Astrocyte (in vitro differentiated cells and primary cell): ENCODE results near the gene DIP2C. TPM values are rescaled to one million over a fixed set of nuclear protein-coding genes. Genes with fewer than 3 reads are reported as not detected.

Experiments
- DNase-seq: peaks from one replicate; pipeline ENCODE4 v3.0.0-alpha.2; 2010; ENCODE audit warnings: low read depth
- FAIRE-seq: peaks from 2 replicates; lab custom pipeline; 2011; peaks lifted over from hg19 to GRCh38; lab: Jason Lieb, UNC
- H2AFZ ChIP-seq: 2 replicates; pipeline ENCODE4 v1.6.0; 2012; ENCODE audit warnings: low read depth, low read length, inconsistent platforms
- H3K27ac ChIP-seq: 2 replicates; pipeline ENCODE4 v1.5.1; 2011; ENCODE audit warnings: low read depth, low read length, inconsistent platforms
- H3K27me3 ChIP-seq: 2 replicates; pipeline ENCODE4 v1.6.0; 2011; ENCODE audit warnings: low read length, inconsistent platforms; ENCODE audit not compliant: insufficient read depth
- H3K36me3 ChIP-seq: 2 replicates; pipeline ENCODE4 v1.5.1; 2011; ENCODE audit warnings: low read length, inconsistent platforms; ENCODE audit not compliant: insufficient read depth
- H3K4me1 ChIP-seq: 2 replicates; pipeline ENCODE4 v1.5.1; 2011; ENCODE audit warnings: low read length, inconsistent platforms; ENCODE audit not compliant: insufficient read depth
- H3K4me2 ChIP-seq: 2 replicates; pipeline ENCODE4 v1.6.0; 2012; ENCODE audit warnings: low read length, inconsistent platforms
- H3K4me3 ChIP-seq: 2 replicates; pipeline ENCODE4 v1.5.1; 2011; ENCODE audit warnings: low read depth, mild to moderate bottlenecking, low read length, inconsistent platforms; ENCODE audit not compliant: insufficient read depth
- H3K79me2 ChIP-seq: 2 replicates; pipeline ENCODE4 v1.6.0; 2012; ENCODE audit warnings: mild to moderate bottlenecking, low read length, inconsistent platforms; ENCODE audit not compliant: insufficient read depth
- H3K9ac ChIP-seq: 2 replicates; pipeline ENCODE4 v1.6.0; 2012; ENCODE audit warnings: mild to moderate bottlenecking, low read length, inconsistent platforms
- H3K9me3 ChIP-seq: 2 replicates; pipeline ENCODE4 v1.5.1; 2012; ENCODE audit warnings: low read depth, mild to moderate bottlenecking, low read length, inconsistent platforms; ENCODE audit not compliant: insufficient read depth
- H4K20me1 ChIP-seq: 2 replicates; pipeline ENCODE4 v1.6.0; 2012; ENCODE audit warnings: low read length, inconsistent platforms; ENCODE audit not compliant: insufficient read depth
- H3K27ac Mint-ChIP-seq: one replicate; pipeline ENCODE4 v1.8.0; 2021; ENCODE audit warnings: mild to moderate bottlenecking, mixed read lengths; ENCODE audit not compliant: unreplicated experiment
- H3K27me3 Mint-ChIP-seq: one replicate; pipeline ENCODE4 v1.8.0; 2021; ENCODE audit warnings: low read depth, mixed read lengths; ENCODE audit not compliant: unreplicated experiment
- H3K36me3 Mint-ChIP-seq: one replicate; pipeline ENCODE4 v1.8.0; 2021; ENCODE audit warnings: low read depth, mixed read lengths; ENCODE audit not compliant: unreplicated experiment
- H3K4me1 Mint-ChIP-seq: one replicate; pipeline ENCODE4 v1.8.0; 2021; ENCODE audit warnings: low read depth, mixed read lengths; ENCODE audit not compliant: unreplicated experiment
- H3K4me3 Mint-ChIP-seq: one replicate; pipeline ENCODE4 v1.8.0; 2021; ENCODE audit warnings: mild to moderate bottlenecking, moderate library complexity, mixed read lengths; ENCODE audit not compliant: unreplicated experiment
- H3K9me3 Mint-ChIP-seq: one replicate; pipeline ENCODE4 v1.8.0; 2021; ENCODE audit warnings: mild to moderate bottlenecking, mixed read lengths; ENCODE audit not compliant: unreplicated experiment
- EZH2 ChIP-seq: IDR thresholded peaks from 2 replicates; pipeline ENCODE4 v1.6.1; 2012; ENCODE audit warnings: mild to moderate bottlenecking, low read length, inconsistent platforms; ENCODE audit not compliant: insufficient read depth
- total RNA-seq: library from RNA; stranded (reverse); gene quantifications from 2 replicates; pipeline ENCODE4 v1.2.1, GENCODE V29; 2021
- TF ChIP-seq, protein P1 (sequence below): IDR thresholded peaks from 2 replicates; pipeline ENCODE4 v1.5.1; 2011; ENCODE audit warnings: low read depth, mild to moderate bottlenecking, inconsistent platforms, low read length, moderate library complexity; ENCODE audit not compliant: insufficient read depth

Gene DIP2C
- total RNA-seq, 1 donor from 2014 or later = 27.3 TPM

DNA sequence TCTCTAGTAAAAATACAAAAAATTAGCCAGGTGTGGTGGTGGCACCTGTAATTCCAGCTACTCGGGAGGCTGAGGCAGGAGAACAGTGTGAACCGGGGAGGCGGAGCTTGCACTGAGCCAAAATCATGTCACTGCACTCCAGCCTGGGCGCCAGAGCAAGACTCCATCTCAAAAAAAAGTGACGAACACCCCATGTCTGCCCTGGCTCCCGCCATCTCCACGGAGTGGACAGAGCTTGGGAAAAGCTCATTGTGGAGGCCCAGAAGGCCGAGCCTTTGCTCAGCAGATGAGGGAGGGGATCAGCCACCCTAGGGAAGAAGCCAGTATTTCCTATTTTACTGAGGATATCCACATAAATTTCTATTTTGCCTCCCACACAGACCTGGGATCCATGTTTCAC, 136.8 kb downstream of the DIP2C start:
- Histone ChIP-seq H3K4me3 (no peak overlapping the region), H3K36me3 (no peaks in the 10 kb centered on the region), H3K79me2 (peaks cover 81% of the 10 kb centered on the region), H2AFZ (no peak overlapping the region), H3K9ac (no peak overlapping the region), H3K27me3 (no peaks in the 10 kb centered on the region), H3K9me3 (no peaks in the 10 kb centered on the region), H3K4me1 (peaks cover 3% of the 10 kb centered on the region), H4K20me1 (peaks cover 87% of the 10 kb centered on the region), H3K27ac (no peak overlapping the region), H3K4me2 (no peak overlapping the region)
- H3K27ac Mint-ChIP-seq = no peak overlapping the region
- H3K4me1 Mint-ChIP-seq = peaks cover 36% of the 10 kb centered on the region
- no peak for DNase-seq
- no peak overlapping the region for H3K4me3 Mint-ChIP-seq
- no peaks in the 10 kb centered on the region for H3K27me3 Mint-ChIP-seq
- H3K9me3 Mint-ChIP-seq = peaks cover 2% of the 10 kb centered on the region
- peaks cover 3% of the 10 kb centered on the region for H3K36me3 Mint-ChIP-seq
- no peak for FAIRE-seq
- TF ChIP-seq EZH2 = no peak
- TF ChIP-seq, protein P1, sequence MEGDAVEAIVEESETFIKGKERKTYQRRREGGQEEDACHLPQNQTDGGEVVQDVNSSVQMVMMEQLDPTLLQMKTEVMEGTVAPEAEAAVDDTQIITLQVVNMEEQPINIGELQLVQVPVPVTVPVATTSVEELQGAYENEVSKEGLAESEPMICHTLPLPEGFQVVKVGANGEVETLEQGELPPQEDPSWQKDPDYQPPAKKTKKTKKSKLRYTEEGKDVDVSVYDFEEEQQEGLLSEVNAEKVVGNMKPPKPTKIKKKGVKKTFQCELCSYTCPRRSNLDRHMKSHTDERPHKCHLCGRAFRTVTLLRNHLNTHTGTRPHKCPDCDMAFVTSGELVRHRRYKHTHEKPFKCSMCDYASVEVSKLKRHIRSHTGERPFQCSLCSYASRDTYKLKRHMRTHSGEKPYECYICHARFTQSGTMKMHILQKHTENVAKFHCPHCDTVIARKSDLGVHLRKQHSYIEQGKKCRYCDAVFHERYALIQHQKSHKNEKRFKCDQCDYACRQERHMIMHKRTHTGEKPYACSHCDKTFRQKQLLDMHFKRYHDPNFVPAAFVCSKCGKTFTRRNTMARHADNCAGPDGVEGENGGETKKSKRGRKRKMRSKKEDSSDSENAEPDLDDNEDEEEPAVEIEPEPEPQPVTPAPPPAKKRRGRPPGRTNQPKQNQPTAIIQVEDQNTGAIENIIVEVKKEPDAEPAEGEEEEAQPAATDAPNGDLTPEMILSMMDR = no peak

DNA sequence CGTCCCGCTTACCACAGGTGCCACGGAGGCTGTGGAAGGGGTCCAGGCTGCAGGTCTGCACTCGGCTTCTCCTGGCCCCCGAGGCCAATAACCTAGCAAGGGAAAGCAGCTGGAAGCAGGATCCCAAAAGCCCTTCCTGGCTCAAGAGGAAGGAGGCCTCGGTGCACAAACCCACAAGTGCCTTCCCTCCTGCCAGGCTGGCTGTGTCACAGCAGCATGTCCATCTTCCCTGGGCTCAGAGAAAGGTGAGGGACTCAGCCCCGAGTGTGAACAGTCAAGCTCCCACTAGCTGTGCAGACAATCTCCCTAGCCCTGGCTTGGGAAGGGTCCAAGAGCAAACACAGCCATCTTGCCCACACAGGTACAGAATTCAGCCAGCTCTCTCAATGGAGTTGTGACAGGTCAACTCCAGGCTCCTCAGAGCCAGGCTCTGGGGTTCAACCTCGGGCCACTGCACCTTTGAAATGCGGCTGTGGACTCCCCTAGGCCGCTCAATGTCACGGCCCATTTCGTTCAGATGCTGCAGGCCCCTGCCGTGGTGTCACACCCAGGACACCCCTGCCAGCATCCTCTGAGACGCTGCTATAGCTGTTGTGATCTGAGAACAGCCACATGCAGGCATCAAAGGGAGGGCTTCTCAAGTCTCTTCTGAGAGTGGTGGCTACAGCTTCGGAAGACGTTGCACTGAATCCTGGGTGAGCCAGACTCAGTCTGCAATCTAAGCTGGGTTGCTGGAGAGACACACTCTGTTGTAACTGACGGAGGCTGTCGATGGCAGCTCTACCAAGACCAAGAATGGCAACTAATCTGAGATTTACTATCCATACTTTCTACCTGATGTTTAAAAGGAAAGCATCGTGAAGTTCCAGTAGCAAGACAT, 137.9 kb downstream of the DIP2C start:
- Histone ChIP-seq H3K4me3 (no peak overlapping the region), H2AFZ (no peak overlapping the region), H3K27me3 (no peaks in the 10 kb centered on the region), H3K27ac (no peak overlapping the region), H3K9ac (no peak overlapping the region), H3K79me2 (peaks cover 81% of the 10 kb centered on the region), H4K20me1 (peaks cover 90% of the 10 kb centered on the region), H3K4me2 (no peak overlapping the region), H3K36me3 (no peaks in the 10 kb centered on the region), H3K4me1 (peaks cover 10% of the 10 kb centered on the region), H3K9me3 (no peaks in the 10 kb centered on the region)
- Mint-ChIP-seq H3K36me3 (peaks cover 3% of the 10 kb centered on the region), H3K27me3 (no peaks in the 10 kb centered on the region), H3K4me3 (no peak overlapping the region), H3K27ac (no peak overlapping the region), H3K9me3 (peaks cover 2% of the 10 kb centered on the region), H3K4me1 (peaks cover 38% of the 10 kb centered on the region)
- no peak for FAIRE-seq
- no peak for DNase-seq
- TF ChIP-seq, protein P1 = no peak
- no peak for TF ChIP-seq EZH2
